OCI-LY3 (cell line): ENCODE results near the gene ZNF827.
A peak's percentile ranks its signal among the peaks of the same experiment; 100 is the strongest.

Experiments used
- H2AFZ ChIP-seq: fragments of 200-600, 300-600 bp; shearing (Covaris generic); 2 replicates; pipeline ENCODE4 v1.6.0; 2014; ENCODE audit warnings: antibody characterized with exemption, low read depth, low read length
- H3K27ac ChIP-seq: fragments of 200-600, 300-600 bp; sonication (generic); 2 replicates; pipeline ENCODE4 v1.5.1; 2014; ENCODE audit warnings: mild to moderate bottlenecking, low read length, moderate library complexity, mixed read lengths
- H3K27me3 ChIP-seq: fragments of 200-600, 300-600 bp; sonication (generic); 2 replicates; pipeline ENCODE4 v1.6.1; 2014; ENCODE audit warnings: low read depth, low read length, mixed read lengths
- H3K36me3 ChIP-seq: fragments of 200-600, 300-600 bp; sonication (generic); replicated peaks from 2 replicates; pipeline ENCODE3; 2014; ENCODE audit warnings: low read depth, low read length, mixed read lengths
- H3K4me1 ChIP-seq: fragments of 300-600, 200-600 bp; sonication (generic); 2 replicates; pipeline ENCODE4 v1.6.1; 2014; ENCODE audit warnings: low read length, mixed read lengths
- H3K4me2 ChIP-seq: fragments of 200-600, 300-600 bp; sonication (generic); 2 replicates; pipeline ENCODE4 v1.6.1; 2014; ENCODE audit warnings: low read length, mixed read lengths
- H3K4me3 ChIP-seq: fragments of 300-600, 200-600 bp; sonication (generic); 2 replicates; pipeline ENCODE4 v1.5.1; 2014; ENCODE audit warnings: antibody characterized with exemption, mild to moderate bottlenecking, low read length, moderate library complexity
- H3K79me2 ChIP-seq: fragments of 300-600, 200-600 bp; shearing (Covaris generic); 2 replicates; pipeline ENCODE4 v1.6.1; 2014; ENCODE audit warnings: mild to moderate bottlenecking, low read length, mixed read lengths
- H3K9ac ChIP-seq: fragments of 300-600, 200-600 bp; shearing (Covaris generic); 2 replicates; pipeline ENCODE4 v1.6.0; 2014; ENCODE audit warnings: mild to moderate bottlenecking, low read length, moderate library complexity
- H3K9me3 ChIP-seq: fragments of 200-600, 300-600 bp; shearing (Covaris generic); 2 replicates; pipeline ENCODE4 v1.6.1; 2014; ENCODE audit warnings: low read length, mixed read lengths; ENCODE audit not compliant: insufficient read depth
- H4K20me1 ChIP-seq: fragments of 200-600, 300-600 bp; sonication (generic); 2 replicates; pipeline ENCODE4 v1.6.1; 2016; ENCODE audit warnings: low read length, mixed read lengths; ENCODE audit not compliant: insufficient read depth
- CTCF ChIP-seq: fragments of 200-600, 300-600 bp; sonication (generic); IDR thresholded peaks from 2 replicates; pipeline ENCODE4 v1.5.1; 2014; ENCODE audit warnings: antibody characterized with exemption, low read length, low read depth
- EZH2phosphoT487 ChIP-seq: fragments of 200-600 bp; shearing (Covaris generic); IDR thresholded peaks from 2 replicates; pipeline ENCODE4 v1.6.1; 2018; ENCODE audit warnings: antibody characterized with exemption, mixed run types, low read depth

Gene ZNF827

DNA sequence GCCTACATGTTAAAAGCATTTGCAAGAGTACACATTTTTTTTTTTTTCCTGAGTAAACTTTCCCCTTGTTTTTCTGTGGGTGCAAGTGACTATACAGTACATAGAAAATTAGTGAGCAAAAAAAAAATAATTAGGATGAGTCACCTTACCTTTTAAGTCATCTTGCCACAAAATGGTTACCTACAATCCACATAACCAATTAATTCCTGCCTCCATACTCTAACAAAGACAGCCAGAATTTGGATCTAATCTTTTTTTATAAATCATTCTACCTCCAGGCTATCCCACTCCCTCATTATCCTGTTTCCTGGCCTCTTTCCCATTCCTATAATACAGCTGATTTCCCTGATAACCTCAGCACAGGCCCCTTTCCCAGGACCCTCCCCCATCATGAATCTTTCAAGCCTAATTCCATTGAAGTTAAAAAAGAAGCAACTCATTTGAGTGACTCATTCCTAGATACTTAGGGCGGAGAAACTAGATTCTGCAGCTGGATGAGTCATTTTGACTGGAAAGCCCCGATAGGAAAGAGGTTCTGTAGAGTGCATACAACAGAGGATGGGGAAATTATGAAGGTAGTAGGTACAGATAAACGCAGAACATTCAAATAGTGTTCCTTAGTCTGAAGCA lies 130.5 kb downstream of the ZNF827 start:
- peak overlapping the region; percentile 57 for H3K4me2 ChIP-seq
- H3K4me3 ChIP-seq: peak overlapping the region; percentile 25
- peaks cover 33% of the 10 kb centered on the region for H3K4me1 ChIP-seq
- TF ChIP-seq CTCF (no peak), EZH2phosphoT487 (no peak)
- H3K36me3 ChIP-seq: peaks cover 54% of the 10 kb centered on the region
- H2AFZ ChIP-seq: no peak overlapping the region
- peaks cover 17% of the 10 kb centered on the region for H3K9me3 ChIP-seq
- H3K27me3 ChIP-seq: no peaks in the 10 kb centered on the region
- peak overlapping the region; percentile 82 for H3K27ac ChIP-seq
- no peaks in the 10 kb centered on the region for H3K79me2 ChIP-seq
- no peaks in the 10 kb centered on the region for H4K20me1 ChIP-seq
- H3K9ac ChIP-seq: peak overlapping the region; percentile 18; the same call in 1 of the 2 replicates

DNA sequence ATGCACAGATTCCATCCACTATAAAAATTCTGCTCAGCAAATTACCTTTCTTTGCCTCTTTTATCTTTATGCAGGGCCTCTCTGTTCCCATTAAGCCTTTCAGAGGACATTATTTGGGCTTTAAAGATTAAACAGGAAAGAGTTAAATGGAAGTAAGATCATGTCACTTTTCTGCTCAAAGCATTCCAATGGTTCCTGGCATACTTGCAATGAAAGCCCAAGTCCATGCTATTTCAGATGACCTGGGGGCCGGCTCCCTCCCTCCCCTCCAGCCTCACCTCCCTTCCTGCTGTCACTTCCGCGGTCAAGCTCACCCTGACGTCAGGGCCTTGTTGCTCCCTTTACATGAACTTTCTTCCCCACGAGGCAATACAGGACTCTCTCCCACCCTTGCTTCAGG lies 133.1 kb downstream of the ZNF827 start:
- no peak overlapping the region for H3K4me3 ChIP-seq
- peaks cover 34% of the 10 kb centered on the region for H3K36me3 ChIP-seq
- H3K79me2 ChIP-seq: no peaks in the 10 kb centered on the region
- H3K4me1 ChIP-seq: peaks cover 33% of the 10 kb centered on the region
- no peak overlapping the region for H3K9ac ChIP-seq
- no peaks in the 10 kb centered on the region for H4K20me1 ChIP-seq
- no peak overlapping the region for H3K4me2 ChIP-seq
- TF ChIP-seq EZH2phosphoT487: no peak
- TF ChIP-seq CTCF: no peak
- H2AFZ ChIP-seq: no peak overlapping the region
- H3K9me3 ChIP-seq: peaks cover 17% of the 10 kb centered on the region
- H3K27ac ChIP-seq: no peak overlapping the region
- no peaks in the 10 kb centered on the region for H3K27me3 ChIP-seq

DNA sequence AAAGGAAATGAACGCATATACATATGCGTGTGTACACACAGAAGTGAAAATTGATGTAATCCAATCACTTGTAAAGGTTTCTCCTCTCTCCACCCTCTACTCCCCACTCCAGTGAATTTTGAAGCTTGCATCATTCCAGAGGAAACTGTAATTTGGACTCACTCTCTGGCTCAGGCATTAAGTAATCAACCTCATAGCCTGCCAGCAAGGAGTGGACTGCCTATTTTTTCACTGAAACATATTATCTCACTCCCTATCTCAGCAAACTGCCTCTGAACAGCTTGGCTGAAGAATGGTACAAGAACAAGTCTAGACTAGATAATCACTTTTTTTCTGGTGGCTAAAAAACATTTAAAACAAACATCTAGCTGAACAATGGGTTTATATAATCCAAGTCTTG lies 134.5 kb downstream of the ZNF827 start:
- Histone ChIP-seq H3K4me2 (no peak overlapping the region), H3K27me3 (no peaks in the 10 kb centered on the region), H2AFZ (no peak overlapping the region), H3K4me3 (no peak overlapping the region), H3K36me3 (peaks cover 20% of the 10 kb centered on the region), H3K4me1 (peaks cover 30% of the 10 kb centered on the region), H3K79me2 (no peaks in the 10 kb centered on the region), H3K9me3 (peaks cover 4% of the 10 kb centered on the region), H3K9ac (no peak overlapping the region), H3K27ac (no peak overlapping the region), H4K20me1 (no peaks in the 10 kb centered on the region)
- TF ChIP-seq CTCF (no peak), EZH2phosphoT487 (no peak)

DNA sequence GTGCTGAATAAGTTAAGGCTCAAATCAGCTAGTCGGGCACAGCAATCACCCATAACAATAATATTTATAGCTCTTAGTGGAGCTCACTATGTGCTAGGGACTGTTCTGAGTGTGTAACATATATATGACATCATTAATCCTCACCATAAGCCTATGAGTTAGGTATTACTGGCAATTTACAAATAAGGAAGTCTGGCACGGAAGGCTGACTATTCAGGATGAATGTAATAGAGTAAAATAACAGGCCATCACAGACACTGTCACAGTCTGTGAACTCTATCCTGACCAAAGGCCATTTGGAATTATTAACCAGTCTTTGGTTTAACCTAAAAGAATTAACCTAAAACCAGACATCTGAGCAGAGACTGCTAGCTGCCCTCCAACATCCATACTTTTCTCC lies 139.4 kb downstream of the ZNF827 start:
- no peaks in the 10 kb centered on the region for H3K27me3 ChIP-seq
- no peak overlapping the region for H3K27ac ChIP-seq
- no peak overlapping the region for H3K4me3 ChIP-seq
- H3K9me3 ChIP-seq: no peaks in the 10 kb centered on the region
- H2AFZ ChIP-seq: no peak overlapping the region
- peaks cover 16% of the 10 kb centered on the region for H3K4me1 ChIP-seq
- no peak overlapping the region for H3K9ac ChIP-seq
- TF ChIP-seq CTCF: no peak
- no peaks in the 10 kb centered on the region for H4K20me1 ChIP-seq
- H3K79me2 ChIP-seq: no peaks in the 10 kb centered on the region
- no peak overlapping the region for H3K4me2 ChIP-seq
- peaks cover 6% of the 10 kb centered on the region for H3K36me3 ChIP-seq
